PFSK-1 (cell line): ENCODE results near the gene GALNT10.

Source experiments
- POLR2AphosphoS5 ChIP-seq: IDR thresholded peaks from 2 replicates; pipeline ENCODE4 v1.6.1; 2012; ENCODE audit warnings: low read depth, mild to moderate bottlenecking, control low read depth, low read length, moderate library complexity
- TAF1 ChIP-seq: IDR thresholded peaks from 2 replicates; pipeline ENCODE4 v1.6.1; 2012; ENCODE audit warnings: low read length, control low read depth, borderline replicate concordance; ENCODE audit not compliant: insufficient read depth
- TF ChIP-seq, protein P1 (sequence below), 2 experiments: IDR thresholded peaks; 2 replicates each; pipeline versions ENCODE4 v1.6.1 to v1.8.0; 2011 to 2012; ENCODE audit warnings: low read depth in 2 of 2, low read length in 2 of 2, control low read depth in 1 of 2, inconsistent platforms in 1 of 2, mild to moderate bottlenecking in 1 of 2, moderate library complexity in 1 of 2; ENCODE audit not compliant: insufficient read depth in 1 of 2

DNA sequence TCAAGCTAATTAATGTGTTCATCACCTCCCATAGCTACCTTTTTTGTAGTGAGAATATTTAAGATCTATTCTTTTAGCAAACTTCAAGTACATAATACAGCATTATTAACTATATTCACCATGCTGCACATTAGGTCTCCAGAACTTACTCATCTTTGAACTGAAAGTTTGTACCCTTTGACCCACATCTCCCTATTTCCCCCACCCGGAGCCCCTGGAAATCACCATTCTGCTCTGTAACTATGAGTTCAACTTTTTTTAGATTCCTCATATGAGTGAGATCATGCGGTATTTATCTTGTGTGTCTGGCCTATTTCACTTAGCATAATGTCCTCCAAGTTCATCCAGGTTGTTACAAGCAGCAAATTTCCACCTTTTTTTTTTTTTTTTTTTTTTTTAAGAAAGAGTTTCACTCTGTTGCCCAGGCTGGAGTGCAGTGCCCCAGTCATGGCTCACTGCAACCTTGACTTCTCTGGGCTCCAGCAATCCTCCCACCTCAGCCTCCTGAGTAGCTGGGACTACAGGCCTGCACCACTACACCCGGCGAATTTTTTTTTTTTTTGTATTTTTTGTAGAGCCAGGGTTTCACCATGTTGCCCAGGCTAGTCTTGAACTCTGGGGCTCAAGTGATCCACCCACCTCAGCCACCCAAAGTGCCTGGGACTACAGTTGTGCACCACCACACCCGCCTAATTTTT, 154.9 kb downstream of the GALNT10 start:
- TF ChIP-seq, protein P1, sequence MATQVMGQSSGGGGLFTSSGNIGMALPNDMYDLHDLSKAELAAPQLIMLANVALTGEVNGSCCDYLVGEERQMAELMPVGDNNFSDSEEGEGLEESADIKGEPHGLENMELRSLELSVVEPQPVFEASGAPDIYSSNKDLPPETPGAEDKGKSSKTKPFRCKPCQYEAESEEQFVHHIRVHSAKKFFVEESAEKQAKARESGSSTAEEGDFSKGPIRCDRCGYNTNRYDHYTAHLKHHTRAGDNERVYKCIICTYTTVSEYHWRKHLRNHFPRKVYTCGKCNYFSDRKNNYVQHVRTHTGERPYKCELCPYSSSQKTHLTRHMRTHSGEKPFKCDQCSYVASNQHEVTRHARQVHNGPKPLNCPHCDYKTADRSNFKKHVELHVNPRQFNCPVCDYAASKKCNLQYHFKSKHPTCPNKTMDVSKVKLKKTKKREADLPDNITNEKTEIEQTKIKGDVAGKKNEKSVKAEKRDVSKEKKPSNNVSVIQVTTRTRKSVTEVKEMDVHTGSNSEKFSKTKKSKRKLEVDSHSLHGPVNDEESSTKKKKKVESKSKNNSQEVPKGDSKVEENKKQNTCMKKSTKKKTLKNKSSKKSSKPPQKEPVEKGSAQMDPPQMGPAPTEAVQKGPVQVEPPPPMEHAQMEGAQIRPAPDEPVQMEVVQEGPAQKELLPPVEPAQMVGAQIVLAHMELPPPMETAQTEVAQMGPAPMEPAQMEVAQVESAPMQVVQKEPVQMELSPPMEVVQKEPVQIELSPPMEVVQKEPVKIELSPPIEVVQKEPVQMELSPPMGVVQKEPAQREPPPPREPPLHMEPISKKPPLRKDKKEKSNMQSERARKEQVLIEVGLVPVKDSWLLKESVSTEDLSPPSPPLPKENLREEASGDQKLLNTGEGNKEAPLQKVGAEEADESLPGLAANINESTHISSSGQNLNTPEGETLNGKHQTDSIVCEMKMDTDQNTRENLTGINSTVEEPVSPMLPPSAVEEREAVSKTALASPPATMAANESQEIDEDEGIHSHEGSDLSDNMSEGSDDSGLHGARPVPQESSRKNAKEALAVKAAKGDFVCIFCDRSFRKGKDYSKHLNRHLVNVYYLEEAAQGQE (IDR thresholded peaks at IDR 0.05; ENCODE audit: insufficient read depth in 1 of 2, low read depth in 2 of 2, low read length in 2 of 2), result no peak
- TF ChIP-seq TAF1 (no peak), POLR2AphosphoS5 (no peak)
